CD4-positive, alpha-beta T cell treated with Interleukin-12 subunit alpha and Interleukin-12 subunit beta, for 1 hour (primary cell): ENCODE results near the gene LEUTX.
"Not testable (repeated sequence)": the region's sequence is repeated elsewhere in the genome, so short reads cannot be mapped to it uniquely, and the experiment has no call there.

Source experiments
- DNase-seq: peaks from one replicate; pipeline ENCODE4 v3.0.0-alpha.2; 2020

The LEUTX gene

GRCh38 chr19:39778763-39779162 lies at the start of gene LEUTX:
Gene LEUTX (plus strand): TSS chr19:39778854. CDS start chr19:39778921, 67 bp downstream.
- no peak for DNase-seq

GRCh38 chr19:39729594-39729993 lies 49.1 kb upstream of the LEUTX start:
- DNase-seq, result no peak

- DNase-seq, result no peak
These were observed 47.0 kb upstream of the LEUTX start for GRCh38 chr19:39731685-39732084.

GRCh38 chr19:39733841-39734240 lies 44.8 kb upstream of the LEUTX start:
- DNase-seq, result no peak

GRCh38 chr19:39735688-39736087 lies 43.0 kb upstream of the LEUTX start:
- no peak for DNase-seq

- DNase-seq, result no peak
These were observed 42.6 kb upstream of the LEUTX start for GRCh38 chr19:39736088-39736487.

- no peak for DNase-seq
These were observed 41.3 kb upstream of the LEUTX start for GRCh38 chr19:39737351-39737750.

- no peak for DNase-seq
These were observed 40.8 kb upstream of the LEUTX start, which contains the start of gene CLC for GRCh38 chr19:39737891-39738290. Gene CLC (minus strand): TSS chr19:39738029. CDS start chr19:39737952, 77 bp downstream.

- DNase-seq, result no peak
These were observed 39.8 kb upstream of the LEUTX start for GRCh38 chr19:39738814-39739213.

GRCh38 chr19:39740395-39740794 lies 38.3 kb upstream of the LEUTX start:
- no peak for DNase-seq

- no peak for DNase-seq
These were observed 33.0 kb upstream of the LEUTX start for GRCh38 chr19:39745643-39746042.

- DNase-seq, result no peak
These were observed 31.7 kb upstream of the LEUTX start for GRCh38 chr19:39746836-39747529.

- no peak for DNase-seq
These were observed 28.7 kb upstream of the LEUTX start for GRCh38 chr19:39749981-39750380.

GRCh38 chr19:39752390-39752789 lies 26.3 kb upstream of the LEUTX start:
- no peak for DNase-seq

- DNase-seq, result no peak
These were observed 25.9 kb upstream of the LEUTX start for GRCh38 chr19:39752795-39753194.

GRCh38 chr19:39754544-39754943 lies 24.1 kb upstream of the LEUTX start:
- no peak for DNase-seq

- DNase-seq, result no peak
These were observed 23.7 kb upstream of the LEUTX start for GRCh38 chr19:39754971-39755370.

GRCh38 chr19:39759457-39760184 lies 19.0 kb upstream of the LEUTX start:
- DNase-seq, result no peak

- DNase-seq, result not testable (repeated sequence)
These were observed 16.8 kb upstream of the LEUTX start for GRCh38 chr19:39761851-39762250.

- peak; percentile 31 for DNase-seq
These were observed 13.3 kb upstream of the LEUTX start for GRCh38 chr19:39765091-39766076.

- no peak for DNase-seq
These were observed 10.3 kb upstream of the LEUTX start for GRCh38 chr19:39768334-39768733.

GRCh38 chr19:39768786-39769185 lies 9.9 kb upstream of the LEUTX start:
- no peak for DNase-seq

GRCh38 chr19:39780894-39781293 lies 2.2 kb downstream of the LEUTX start:
- no peak for DNase-seq
